Skeletal muscle satellite cell (primary cell): ENCODE results near the gene APBA2.

Source experiments
- H3K27me3 ChIP-seq: 2 replicates; pipeline ENCODE4 v1.7.0; 2013; ENCODE audit warnings: low read length; ENCODE audit not compliant: control insufficient read depth, insufficient read depth
- H3K36me3 ChIP-seq: 2 replicates; pipeline ENCODE4 v1.7.0; 2013; ENCODE audit warnings: mild to moderate bottlenecking, control low read depth, low read length; ENCODE audit not compliant: insufficient read depth
- H3K4me1 ChIP-seq: 2 replicates; pipeline ENCODE4 v1.7.0; 2013; ENCODE audit warnings: low read length; ENCODE audit not compliant: control insufficient read depth, insufficient read depth
- H3K4me2 ChIP-seq: 2 replicates; pipeline ENCODE4 v1.7.0; 2013; ENCODE audit warnings: mild to moderate bottlenecking, low read length
- H3K4me3 ChIP-seq: 2 replicates; pipeline ENCODE4 v1.7.0; 2013; ENCODE audit warnings: low read length
- H3K9ac ChIP-seq: 2 replicates; pipeline ENCODE4 v1.7.0; 2013; ENCODE audit warnings: mild to moderate bottlenecking, low read depth, low read length, moderate library complexity
- H3K9me3 ChIP-seq: replicated peaks from 2 replicates; pipeline ENCODE4 v1.7.0; 2013; ENCODE audit warnings: mild to moderate bottlenecking, control low read depth, low read length

APBA2 gene

GRCh38 chr15:29127506-29128430 is 242.0 kb downstream of the APBA2 start:
- Histone ChIP-seq H3K9ac (no peak overlapping the region), H3K27me3 (peaks cover 8% of the 10 kb centered on the region), H3K4me3 (no peak overlapping the region), H3K4me2 (no peak overlapping the region), H3K36me3 (no peaks in the 10 kb centered on the region), H3K9me3 (no peaks in the 10 kb centered on the region), H3K4me1 (no peaks in the 10 kb centered on the region)

DNA sequence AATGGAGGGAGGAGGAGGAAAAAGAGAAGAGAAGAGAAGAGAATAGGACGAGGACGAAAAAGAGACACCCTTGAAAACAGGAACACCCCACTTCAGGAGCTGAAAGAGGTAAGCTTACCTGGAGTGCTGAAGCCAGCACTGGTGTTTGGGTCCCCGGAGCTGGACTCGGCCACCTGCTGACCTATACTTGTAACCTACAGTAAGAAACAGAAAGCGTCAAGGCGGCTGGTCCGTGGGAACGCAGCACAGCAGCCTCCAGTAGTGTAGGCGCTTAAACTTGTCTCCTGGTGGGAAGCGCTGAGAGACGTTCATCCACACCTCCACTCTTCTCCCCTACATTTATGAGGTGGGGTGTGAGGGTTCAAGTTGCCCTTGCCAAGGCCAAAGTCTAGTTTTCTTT is 242.9 kb downstream of the APBA2 start:
- Histone ChIP-seq H3K4me2 (no peak overlapping the region), H3K9ac (no peak overlapping the region), H3K4me3 (no peak overlapping the region), H3K4me1 (no peaks in the 10 kb centered on the region), H3K27me3 (peaks cover 12% of the 10 kb centered on the region), H3K36me3 (no peaks in the 10 kb centered on the region), H3K9me3 (no peaks in the 10 kb centered on the region)

DNA sequence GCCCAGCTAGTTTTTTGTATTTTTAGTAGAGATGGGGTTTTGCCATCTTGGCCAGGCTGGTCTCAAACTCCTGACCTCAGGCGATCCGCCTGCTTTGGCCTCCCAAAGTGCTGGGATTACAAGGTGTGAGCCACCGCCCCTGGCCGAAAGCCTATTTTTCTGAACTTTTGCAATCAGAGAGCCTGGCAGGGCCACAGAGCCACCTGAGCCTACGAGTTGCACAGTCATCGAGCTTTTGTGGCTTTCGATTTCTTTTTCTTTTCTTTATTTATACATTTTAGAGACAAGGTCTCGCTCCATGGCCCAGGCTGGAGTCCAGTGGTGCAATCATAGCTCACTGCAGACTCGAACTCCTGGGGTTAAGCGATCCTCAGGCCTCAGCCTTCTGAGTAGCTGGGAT is 243.4 kb downstream of the APBA2 start:
- peaks cover 13% of the 10 kb centered on the region for H3K27me3 ChIP-seq
- no peak overlapping the region for H3K9ac ChIP-seq
- H3K4me1 ChIP-seq: no peaks in the 10 kb centered on the region
- H3K4me2 ChIP-seq: no peak overlapping the region
- H3K9me3 ChIP-seq: no peaks in the 10 kb centered on the region
- H3K36me3 ChIP-seq: no peaks in the 10 kb centered on the region
- H3K4me3 ChIP-seq: no peak overlapping the region

DNA sequence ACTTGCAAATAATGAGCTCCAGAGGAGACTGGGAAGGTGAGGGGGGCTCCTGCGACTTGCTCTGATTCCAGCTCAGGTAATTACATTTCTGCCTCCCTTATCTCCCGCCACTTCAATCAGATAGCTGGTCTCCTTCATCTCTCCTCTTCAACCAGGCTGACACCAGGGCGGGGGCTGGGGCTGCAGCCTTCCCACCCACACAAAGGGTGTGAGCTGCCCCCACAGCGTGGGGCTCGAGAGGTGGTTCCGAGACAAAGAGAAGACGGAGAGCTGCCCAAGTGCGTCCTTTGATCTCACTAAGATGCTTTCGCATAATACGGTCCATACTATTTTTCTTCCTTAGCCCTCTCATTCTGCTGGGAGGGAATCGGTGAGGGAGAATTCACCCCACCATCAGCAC is 244.2 kb downstream of the APBA2 start:
- Histone ChIP-seq H3K9me3 (no peaks in the 10 kb centered on the region), H3K27me3 (peaks cover 13% of the 10 kb centered on the region)

GRCh38 chr15:29130476-29130875 is 244.7 kb downstream of the APBA2 start:
- no peaks in the 10 kb centered on the region for H3K9me3 ChIP-seq
- H3K4me3 ChIP-seq: no peak overlapping the region
- H3K4me1 ChIP-seq: peaks cover 3% of the 10 kb centered on the region
- H3K9ac ChIP-seq: no peak overlapping the region
- H3K4me2 ChIP-seq: no peak overlapping the region
- H3K27me3 ChIP-seq: peaks cover 13% of the 10 kb centered on the region
- H3K36me3 ChIP-seq: no peaks in the 10 kb centered on the region

More for the DNA sequence above, 244.2 kb downstream of the APBA2 start:
- Histone ChIP-seq H3K4me2 (no peak overlapping the region), H3K36me3 (no peaks in the 10 kb centered on the region), H3K4me1 (no peaks in the 10 kb centered on the region), H3K4me3 (no peak overlapping the region), H3K9ac (no peak overlapping the region)

GRCh38 chr15:29130951-29131839 is 245.4 kb downstream of the APBA2 start:
- H3K9ac ChIP-seq: no peak overlapping the region
- peaks cover 3% of the 10 kb centered on the region for H3K4me1 ChIP-seq
- H3K36me3 ChIP-seq: no peaks in the 10 kb centered on the region
- H3K9me3 ChIP-seq: no peaks in the 10 kb centered on the region
- H3K27me3 ChIP-seq: peaks cover 13% of the 10 kb centered on the region
- no peak overlapping the region for H3K4me2 ChIP-seq
- no peak overlapping the region for H3K4me3 ChIP-seq

DNA sequence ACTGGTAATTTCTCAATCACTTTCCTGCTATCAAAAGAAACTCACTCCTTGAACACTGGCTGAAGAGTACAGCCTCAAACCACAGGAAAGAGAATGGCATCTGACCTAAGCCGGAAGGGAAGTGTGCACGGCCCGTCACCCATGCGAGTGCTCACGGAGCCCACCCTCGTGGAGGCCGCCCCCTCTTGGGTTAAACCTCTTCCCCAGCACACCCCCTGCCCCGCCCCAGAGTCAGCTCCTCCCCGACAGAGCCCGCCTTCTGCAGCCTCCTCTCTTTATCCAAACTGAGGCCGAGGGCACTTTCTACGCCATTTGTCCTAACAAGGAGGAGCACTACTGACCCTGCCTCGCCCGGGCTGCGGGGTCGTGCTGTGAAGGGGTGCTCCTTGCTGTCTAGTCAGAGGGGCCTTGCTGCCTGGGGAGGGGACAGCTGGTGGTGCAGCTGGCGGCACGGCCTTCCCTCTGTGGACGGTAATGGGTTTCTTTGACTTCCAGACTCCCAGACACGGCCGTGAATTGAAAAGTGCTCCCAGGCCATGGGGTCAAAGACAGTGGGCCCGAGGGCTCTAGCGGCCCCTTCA is 246.2 kb downstream of the APBA2 start:
- no peaks in the 10 kb centered on the region for H3K36me3 ChIP-seq
- H3K4me2 ChIP-seq: no peak overlapping the region
- H3K4me1 ChIP-seq: peaks cover 3% of the 10 kb centered on the region
- H3K27me3 ChIP-seq: peaks cover 13% of the 10 kb centered on the region
- no peaks in the 10 kb centered on the region for H3K9me3 ChIP-seq
- H3K9ac ChIP-seq: no peak overlapping the region
- no peak overlapping the region for H3K4me3 ChIP-seq

DNA sequence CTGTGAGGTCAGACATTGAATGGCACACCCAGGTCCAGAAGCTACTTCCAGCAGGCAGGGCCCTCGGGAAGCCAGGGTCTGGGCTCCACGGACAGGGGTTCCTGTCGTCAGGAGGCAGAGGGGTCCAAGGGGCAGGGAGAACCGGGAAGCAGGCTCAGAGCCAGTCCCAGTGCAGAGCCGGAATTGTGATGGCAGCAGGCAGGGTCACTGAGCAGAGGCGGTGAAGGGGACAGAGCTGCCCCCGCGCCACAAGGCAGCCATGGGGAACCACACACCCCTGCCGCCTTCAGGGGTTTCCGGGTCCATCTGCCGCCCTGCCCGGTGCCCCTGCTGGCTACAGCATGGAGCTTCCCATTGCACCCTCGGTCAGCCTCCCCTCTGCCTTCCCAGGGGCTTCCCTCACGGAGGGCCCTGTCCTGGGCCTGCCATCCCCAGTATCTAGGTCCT is 247.0 kb downstream of the APBA2 start:
- Histone ChIP-seq H3K4me1 (peaks cover 3% of the 10 kb centered on the region), H3K9ac (no peak overlapping the region), H3K27me3 (peaks cover 9% of the 10 kb centered on the region), H3K36me3 (no peaks in the 10 kb centered on the region), H3K9me3 (no peaks in the 10 kb centered on the region), H3K4me2 (no peak overlapping the region), H3K4me3 (no peak overlapping the region)

DNA sequence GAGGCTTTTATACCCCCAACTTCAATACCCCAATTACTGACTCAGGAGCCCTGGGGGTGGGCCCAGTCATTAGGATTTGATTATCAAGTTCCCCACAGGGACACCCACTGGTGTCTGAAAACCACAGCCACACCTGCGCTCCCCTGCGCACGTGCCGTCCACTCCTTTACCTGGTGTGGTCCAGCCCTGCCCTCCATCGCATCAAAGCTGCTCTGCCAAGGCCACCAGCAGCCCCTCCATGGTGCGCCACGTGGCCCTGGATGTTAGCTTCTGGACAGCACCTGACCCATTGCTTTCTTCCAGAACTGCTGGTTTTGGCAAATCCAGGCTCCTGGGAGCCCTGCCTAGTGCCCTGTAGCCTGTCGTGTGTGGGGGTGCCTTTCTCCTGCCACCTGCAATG is 247.5 kb downstream of the APBA2 start:
- Histone ChIP-seq H3K4me3 (no peak overlapping the region), H3K4me1 (peaks cover 3% of the 10 kb centered on the region), H3K9ac (no peak overlapping the region), H3K4me2 (no peak overlapping the region), H3K36me3 (no peaks in the 10 kb centered on the region), H3K27me3 (peaks cover 9% of the 10 kb centered on the region), H3K9me3 (no peaks in the 10 kb centered on the region)

- H3K4me1 ChIP-seq: peaks cover 3% of the 10 kb centered on the region
- H3K36me3 ChIP-seq: no peaks in the 10 kb centered on the region
- H3K9me3 ChIP-seq: no peaks in the 10 kb centered on the region
- no peak overlapping the region for H3K9ac ChIP-seq
- no peak overlapping the region for H3K4me2 ChIP-seq
- H3K27me3 ChIP-seq: peaks cover 9% of the 10 kb centered on the region
- no peak overlapping the region for H3K4me3 ChIP-seq
Measured at GRCh38 chr15:29133791-29134190, 248.0 kb downstream of the APBA2 start.

- peaks cover 3% of the 10 kb centered on the region for H3K4me1 ChIP-seq
- H3K4me3 ChIP-seq: no peak overlapping the region
- no peak overlapping the region for H3K9ac ChIP-seq
- no peak overlapping the region for H3K4me2 ChIP-seq
- no peaks in the 10 kb centered on the region for H3K36me3 ChIP-seq
- H3K9me3 ChIP-seq: no peaks in the 10 kb centered on the region
- peaks cover 9% of the 10 kb centered on the region for H3K27me3 ChIP-seq
Measured at GRCh38 chr15:29134239-29134638, 248.5 kb downstream of the APBA2 start.
